ENCODE results near the gene HOXD4.

HOXD4 gene

DNA sequence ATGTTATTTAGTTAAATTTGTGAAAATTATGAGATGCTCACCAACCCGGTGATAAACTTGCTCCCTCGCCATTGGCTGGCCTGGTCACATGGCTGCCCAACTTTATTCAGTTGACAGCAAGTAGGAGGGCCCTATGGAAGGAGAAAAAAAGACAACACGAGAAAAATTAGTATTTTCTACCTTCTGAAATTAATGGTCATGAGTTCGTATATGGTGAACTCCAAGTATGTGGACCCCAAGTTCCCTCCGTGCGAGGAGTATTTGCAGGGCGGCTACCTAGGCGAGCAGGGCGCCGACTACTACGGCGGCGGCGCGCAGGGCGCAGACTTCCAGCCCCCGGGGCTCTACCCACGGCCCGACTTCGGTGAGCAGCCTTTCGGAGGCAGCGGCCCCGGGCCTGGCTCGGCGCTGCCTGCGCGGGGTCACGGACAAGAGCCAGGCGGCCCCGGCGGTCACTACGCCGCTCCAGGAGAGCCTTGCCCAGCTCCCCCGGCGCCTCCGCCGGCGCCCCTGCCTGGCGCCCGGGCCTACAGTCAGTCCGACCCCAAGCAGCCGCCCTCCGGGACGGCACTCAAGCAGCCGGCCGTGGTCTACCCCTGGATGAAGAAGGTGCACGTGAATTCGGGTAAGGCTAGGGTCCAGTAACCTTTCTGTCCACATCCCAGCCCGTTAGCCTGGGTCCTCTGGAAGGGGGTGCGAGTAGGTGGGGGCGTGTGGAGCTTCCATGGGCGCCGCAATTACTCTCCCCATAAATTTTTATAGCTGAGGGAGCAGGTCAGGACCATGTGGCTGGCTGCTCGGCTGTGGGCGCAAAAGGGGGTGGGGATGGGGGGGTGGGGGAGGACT is at the start of gene HOXD4:
TSS of gene HOXD4 (plus strand) at position 109 of the 846 bp plus-strand sequence. CDS start at position 193, 84 bp downstream.
- H3K27me3 ChIP-seq (ENCODE audit: control insufficient read depth, insufficient read depth, low read length) = peaks cover 100% of the 10 kb centered on the region
- no peaks in the 10 kb centered on the region for H3K36me3 ChIP-seq (ENCODE audit: control insufficient read depth, low read depth, low read length)

DNA sequence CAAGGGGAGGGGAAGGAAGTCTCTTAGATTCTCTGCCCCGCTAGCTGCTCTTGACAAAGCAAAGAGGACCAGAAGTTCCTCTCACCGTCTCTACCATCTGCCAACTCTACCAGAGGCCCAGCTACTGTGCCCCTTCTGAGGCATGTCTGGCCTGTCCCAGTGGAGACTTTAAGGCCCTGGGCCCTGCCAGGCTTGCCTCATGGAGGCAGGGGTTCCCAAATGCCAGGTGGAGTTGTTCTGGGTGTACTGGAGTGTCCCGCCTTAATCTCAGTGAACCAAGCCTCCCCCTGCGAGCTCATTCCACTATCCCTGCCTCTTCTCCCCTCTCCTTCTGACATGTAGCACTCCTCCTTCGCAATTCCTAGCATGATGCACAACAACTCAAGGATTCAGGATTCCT is 49.5 kb upstream of the HOXD4 start:
- H3K9me3 ChIP-seq (ENCODE audit: control insufficient read depth, low read depth, low read length) = no peaks in the 10 kb centered on the region
- no peak overlapping the region for H3K27ac ChIP-seq (ENCODE audit: low read length)
- peaks cover 17% of the 10 kb centered on the region for H3K4me1 ChIP-seq (ENCODE audit: control insufficient read depth, low read depth, low read length)
- no peaks in the 10 kb centered on the region for H3K36me3 ChIP-seq (ENCODE audit: control insufficient read depth, low read depth, low read length)
- no peak overlapping the region for H3K4me3 ChIP-seq (ENCODE audit: low read length)
- peaks cover 100% of the 10 kb centered on the region for H3K27me3 ChIP-seq (ENCODE audit: control insufficient read depth, insufficient read depth, low read length)
- no peak overlapping the region for H3K9ac ChIP-seq (ENCODE audit: low read length)

More for the DNA sequence above, at the start of gene HOXD4:
- peak within 1 kb of the TSS; percentile 17 for H3K4me3 ChIP-seq (ENCODE audit: low read length)
- no peak within 1 kb of the TSS for H3K9ac ChIP-seq (ENCODE audit: low read length)
- H3K27ac ChIP-seq (ENCODE audit: low read length) = no peak within 1 kb of the TSS
- peaks cover 3% of the 10 kb centered on the region for H3K9me3 ChIP-seq (ENCODE audit: control insufficient read depth, low read depth, low read length)
- peaks cover 7% of the 10 kb centered on the region for H3K4me1 ChIP-seq (ENCODE audit: control insufficient read depth, low read depth, low read length)

- Histone ChIP-seq H3K4me3 (ENCODE audit: low read length) (no peak overlapping the region), H3K9ac (ENCODE audit: low read length) (no peak overlapping the region), H3K27ac (ENCODE audit: low read length) (no peak overlapping the region), H3K27me3 (ENCODE audit: control insufficient read depth, insufficient read depth, low read length) (peaks cover 100% of the 10 kb centered on the region), H3K9me3 (ENCODE audit: control insufficient read depth, low read depth, low read length) (no peaks in the 10 kb centered on the region), H3K4me1 (ENCODE audit: control insufficient read depth, low read depth, low read length) (peaks cover 17% of the 10 kb centered on the region), H3K36me3 (ENCODE audit: control insufficient read depth, low read depth, low read length) (no peaks in the 10 kb centered on the region)
Measured at GRCh38 chr2:176102309-176102866, 49.0 kb upstream of the HOXD4 start.

DNA sequence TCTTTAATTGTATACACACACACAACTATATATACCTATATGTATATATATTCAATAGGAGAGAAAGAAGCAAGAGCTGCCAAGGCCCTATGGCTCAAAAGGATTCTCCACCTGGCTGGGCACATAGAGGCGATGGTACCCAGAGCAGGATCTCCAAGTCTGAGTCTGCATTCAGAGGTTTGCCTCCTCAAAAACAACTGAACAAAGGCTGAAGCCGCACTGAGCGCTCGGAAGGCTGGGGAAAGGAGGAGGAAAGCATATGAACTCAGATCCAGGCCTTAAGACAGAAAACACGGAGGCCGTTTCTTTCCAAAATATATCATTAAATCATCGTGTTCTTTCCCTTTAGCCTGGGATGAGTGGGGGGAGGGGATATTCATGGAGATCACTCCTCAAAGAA is 48.2 kb upstream of the HOXD4 start:
- H3K4me3 ChIP-seq (ENCODE audit: low read length) = no peak overlapping the region
- no peaks in the 10 kb centered on the region for H3K36me3 ChIP-seq (ENCODE audit: control insufficient read depth, low read depth, low read length)
- H3K27ac ChIP-seq (ENCODE audit: low read length) = no peak overlapping the region
- peaks cover 12% of the 10 kb centered on the region for H3K4me1 ChIP-seq (ENCODE audit: control insufficient read depth, low read depth, low read length)
- peaks cover 99% of the 10 kb centered on the region for H3K27me3 ChIP-seq (ENCODE audit: control insufficient read depth, insufficient read depth, low read length)
- H3K9ac ChIP-seq (ENCODE audit: low read length) = no peak overlapping the region
- no peaks in the 10 kb centered on the region for H3K9me3 ChIP-seq (ENCODE audit: control insufficient read depth, low read depth, low read length)

DNA sequence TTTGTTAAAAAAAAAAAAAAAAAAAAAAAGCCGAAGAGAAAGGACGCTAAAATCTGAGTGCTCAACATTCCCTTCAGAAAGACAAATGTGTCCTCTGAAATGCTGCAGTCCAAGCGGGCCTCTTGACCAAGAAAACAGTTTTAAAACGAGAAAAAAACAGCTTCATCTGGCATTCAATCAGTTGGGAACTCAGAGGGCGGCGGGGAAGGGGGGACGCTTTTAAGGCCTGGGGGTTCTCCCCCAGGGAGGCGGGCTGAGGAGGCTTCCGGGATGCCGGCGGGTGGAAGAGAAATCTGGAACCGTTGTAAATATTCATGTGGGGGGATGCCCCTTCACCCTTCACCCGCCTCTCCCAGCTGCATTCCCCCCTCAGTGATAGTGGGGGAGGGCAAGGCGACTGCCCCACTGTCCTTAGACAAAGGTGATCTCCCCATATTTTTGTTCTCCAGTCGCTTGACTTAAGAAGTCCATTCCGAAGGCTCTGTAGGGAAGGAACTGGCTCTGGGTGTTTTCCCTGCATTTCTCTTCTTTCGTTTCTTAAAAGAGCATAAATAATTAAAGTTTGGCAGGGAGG is 47.5 kb upstream of the HOXD4 start:
- Histone ChIP-seq H3K27me3 (ENCODE audit: control insufficient read depth, insufficient read depth, low read length) (peaks cover 99% of the 10 kb centered on the region), H3K4me3 (ENCODE audit: low read length) (no peak overlapping the region), H3K27ac (ENCODE audit: low read length) (no peak overlapping the region), H3K36me3 (ENCODE audit: control insufficient read depth, low read depth, low read length) (no peaks in the 10 kb centered on the region), H3K4me1 (ENCODE audit: control insufficient read depth, low read depth, low read length) (peaks cover 8% of the 10 kb centered on the region), H3K9me3 (ENCODE audit: control insufficient read depth, low read depth, low read length) (no peaks in the 10 kb centered on the region), H3K9ac (ENCODE audit: low read length) (no peak overlapping the region)

GRCh38 chr2:176104316-176105077 is 46.9 kb upstream of the HOXD4 start:
- Histone ChIP-seq H3K4me1 (ENCODE audit: control insufficient read depth, low read depth, low read length) (peaks cover 5% of the 10 kb centered on the region), H3K4me3 (ENCODE audit: low read length) (no peak overlapping the region), H3K27me3 (ENCODE audit: control insufficient read depth, insufficient read depth, low read length) (peaks cover 99% of the 10 kb centered on the region), H3K9me3 (ENCODE audit: control insufficient read depth, low read depth, low read length) (no peaks in the 10 kb centered on the region), H3K9ac (ENCODE audit: low read length) (no peak overlapping the region), H3K27ac (ENCODE audit: low read length) (no peak overlapping the region), H3K36me3 (ENCODE audit: control insufficient read depth, low read depth, low read length) (no peaks in the 10 kb centered on the region)

- no peaks in the 10 kb centered on the region for H3K36me3 ChIP-seq (ENCODE audit: control insufficient read depth, low read depth, low read length)
- no peaks in the 10 kb centered on the region for H3K9me3 ChIP-seq (ENCODE audit: control insufficient read depth, low read depth, low read length)
- H3K4me1 ChIP-seq (ENCODE audit: control insufficient read depth, low read depth, low read length) = peaks cover 5% of the 10 kb centered on the region
- peaks cover 99% of the 10 kb centered on the region for H3K27me3 ChIP-seq (ENCODE audit: control insufficient read depth, insufficient read depth, low read length)
- no peak overlapping the region for H3K9ac ChIP-seq (ENCODE audit: low read length)
- H3K4me3 ChIP-seq (ENCODE audit: low read length) = no peak overlapping the region
- no peak overlapping the region for H3K27ac ChIP-seq (ENCODE audit: low read length)
Measured at GRCh38 chr2:176105078-176105729, 46.1 kb upstream of the HOXD4 start.

- Histone ChIP-seq H3K36me3 (ENCODE audit: control insufficient read depth, low read depth, low read length) (no peaks in the 10 kb centered on the region), H3K4me1 (ENCODE audit: control insufficient read depth, low read depth, low read length) (peaks cover 5% of the 10 kb centered on the region), H3K27me3 (ENCODE audit: control insufficient read depth, insufficient read depth, low read length) (peaks cover 99% of the 10 kb centered on the region), H3K9me3 (ENCODE audit: control insufficient read depth, low read depth, low read length) (no peaks in the 10 kb centered on the region), H3K27ac (ENCODE audit: low read length) (no peak overlapping the region), H3K9ac (ENCODE audit: low read length) (no peak overlapping the region), H3K4me3 (ENCODE audit: low read length) (no peak overlapping the region)
Measured at GRCh38 chr2:176105730-176106580, 45.4 kb upstream of the HOXD4 start.

DNA sequence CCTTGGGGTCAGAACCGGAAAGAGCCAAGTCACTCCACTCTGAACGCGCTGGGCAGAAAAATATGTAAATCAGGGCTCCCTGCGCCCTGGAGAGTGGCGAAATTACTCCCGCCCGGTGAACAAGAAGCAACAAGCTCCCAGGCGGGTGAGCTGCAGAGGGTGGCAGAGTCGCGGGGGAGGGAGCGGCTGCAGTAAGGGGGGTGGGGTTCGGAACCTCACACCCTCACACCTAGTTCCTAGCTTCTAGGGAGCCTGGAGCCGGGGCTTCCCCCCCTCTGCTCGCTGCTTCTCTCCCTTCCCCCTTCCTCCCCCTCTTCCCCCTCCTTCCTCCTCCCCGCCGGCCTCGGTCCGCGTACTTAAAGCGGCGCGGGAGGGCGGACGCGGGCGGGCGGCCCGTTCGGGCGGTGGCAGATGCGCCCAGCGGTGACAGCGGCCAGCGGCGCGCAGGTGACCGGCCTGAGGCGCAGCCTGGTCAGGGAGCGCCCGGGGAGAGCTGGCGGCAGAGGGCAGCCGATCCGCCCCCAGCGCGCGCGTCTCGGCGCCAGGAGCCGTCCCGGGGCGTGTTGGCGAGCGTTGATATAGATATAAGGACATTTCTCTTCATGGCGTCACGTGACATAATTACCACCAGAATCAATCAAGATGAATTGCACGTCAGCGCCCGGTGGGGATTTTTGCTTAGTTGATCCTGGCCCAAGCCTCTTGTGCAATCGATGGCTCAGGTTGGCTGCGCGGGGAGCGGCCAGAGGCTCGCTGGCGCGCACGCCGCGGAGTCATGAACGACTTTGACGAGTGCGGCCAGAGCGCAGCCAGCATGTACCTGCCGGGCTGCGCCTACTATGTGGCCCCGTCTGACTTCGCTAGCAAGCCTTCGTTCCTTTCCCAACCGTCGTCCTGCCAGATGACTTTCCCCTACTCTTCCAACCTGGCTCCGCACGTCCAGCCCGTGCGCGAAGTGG is 44.5 kb upstream of the HOXD4 start, which contains the start of gene HOXD11:
TSS of gene HOXD11 (plus strand) at position 700 of the 959 bp plus-strand sequence. CDS start at position 776, 76 bp downstream.
- H3K4me3 ChIP-seq (ENCODE audit: low read length) = peak within 1 kb of the TSS; percentile 22
- no peak within 1 kb of the TSS for H3K27ac ChIP-seq (ENCODE audit: low read length)
- H3K9ac ChIP-seq (ENCODE audit: low read length) = no peak within 1 kb of the TSS
- H3K4me1 ChIP-seq (ENCODE audit: control insufficient read depth, low read depth, low read length) = peaks cover 5% of the 10 kb centered on the region
- H3K36me3 ChIP-seq (ENCODE audit: control insufficient read depth, low read depth, low read length) = no peaks in the 10 kb centered on the region
- peaks cover 99% of the 10 kb centered on the region for H3K27me3 ChIP-seq (ENCODE audit: control insufficient read depth, insufficient read depth, low read length)
- H3K9me3 ChIP-seq (ENCODE audit: control insufficient read depth, low read depth, low read length) = no peaks in the 10 kb centered on the region

Data from iPS-18a (cell line).